Skeletal muscle cell (primary cell): ENCODE results near the gene PLAAT2.

Source experiments
- DNase-seq: peaks from one replicate; pipeline ENCODE4 v3.0.0-alpha.2; 2010; ENCODE audit warnings: low read depth
- H3K4me3 ChIP-seq: 2 replicates; pipeline ENCODE4 v1.5.1; 2011; ENCODE audit warnings: low read depth, mild to moderate bottlenecking, control low read depth, low read length, moderate library complexity

Gene PLAAT2

DNA sequence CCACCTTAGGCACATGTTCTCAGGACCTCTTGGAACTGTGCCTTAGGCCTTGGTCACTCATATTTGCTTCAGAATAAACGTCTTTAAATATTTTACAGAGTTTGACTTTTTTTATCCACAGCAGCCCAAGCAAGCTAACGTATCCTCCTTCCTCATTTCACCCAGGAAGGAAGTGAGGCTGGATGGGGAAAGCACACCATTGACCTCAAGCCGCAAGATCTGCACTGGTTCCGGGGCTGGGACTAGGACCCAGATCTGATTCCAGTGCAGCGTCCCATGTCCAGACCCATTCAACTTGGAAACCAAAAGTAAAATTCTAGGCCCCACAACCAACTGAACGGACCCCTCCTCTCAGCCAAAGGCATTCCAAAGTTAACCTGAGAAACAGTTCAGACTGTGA lies 59.7 kb downstream of the PLAAT2 start:
- DNase-seq = no peak
- H3K4me3 ChIP-seq = no peak overlapping the region
